GM19468 (cell line): ENCODE measurements around the gene NKD2.

Source experiments
- ATAC-seq: cut with Tn5 transposase; IDR thresholded peaks from one replicate; pipeline ENCODE4 v1.9.1; 2021; ENCODE audit warnings: mild to moderate bottlenecking, moderate library complexity, moderate number of reproducible peaks; ENCODE audit not compliant: unreplicated experiment; ENCODE audit errors: extremely low read depth

NKD2 gene

GRCh38 chr5:978693-979092 lies 29.9 kb upstream of the NKD2 start:
- no peak for ATAC-seq

- no peak for ATAC-seq
Observed at GRCh38 chr5:979100-979817, 29.3 kb upstream of the NKD2 start.

GRCh38 chr5:980001-980588 lies 28.5 kb upstream of the NKD2 start:
- no peak for ATAC-seq

GRCh38 chr5:980966-981365 lies 27.6 kb upstream of the NKD2 start:
- no peak for ATAC-seq

- no peak for ATAC-seq
Observed at GRCh38 chr5:981456-981855, 27.1 kb upstream of the NKD2 start.

- no peak for ATAC-seq
Observed at GRCh38 chr5:982377-983237, 26.0 kb upstream of the NKD2 start.

- ATAC-seq = no peak
Observed at GRCh38 chr5:983238-983524, 25.4 kb upstream of the NKD2 start.

GRCh38 chr5:983568-983967 lies 25.0 kb upstream of the NKD2 start:
- no peak for ATAC-seq

GRCh38 chr5:984774-985173 lies 23.8 kb upstream of the NKD2 start:
- ATAC-seq = no peak

GRCh38 chr5:987761-988160 lies 20.8 kb upstream of the NKD2 start:
- no peak for ATAC-seq

GRCh38 chr5:988322-988721 lies 20.3 kb upstream of the NKD2 start:
- ATAC-seq = no peak

GRCh38 chr5:989961-990530 lies 18.6 kb upstream of the NKD2 start:
- no peak for ATAC-seq

- ATAC-seq = no peak
Observed at GRCh38 chr5:991472-992267, 16.9 kb upstream of the NKD2 start.

- no peak for ATAC-seq
Observed at GRCh38 chr5:994272-994607, 14.4 kb upstream of the NKD2 start.

- no peak for ATAC-seq
Observed at GRCh38 chr5:994821-995220, 13.8 kb upstream of the NKD2 start.

GRCh38 chr5:995318-995717 lies 13.3 kb upstream of the NKD2 start:
- no peak for ATAC-seq

- ATAC-seq = no peak
Observed at GRCh38 chr5:997001-997474, 11.6 kb upstream of the NKD2 start.

GRCh38 chr5:997711-998110 lies 10.9 kb upstream of the NKD2 start:
- no peak for ATAC-seq

- ATAC-seq = no peak
Observed at GRCh38 chr5:998246-999031, 10.2 kb upstream of the NKD2 start.
